IMR-90 (cell line): ENCODE data around the gene FOXO6.

Source experiments
- CEBPB ChIP-seq: IDR thresholded peaks from 2 replicates; pipeline ENCODE4 v1.6.1; 2012; ENCODE audit warnings: low read depth, low read length, improper control_type of control experiment
- CTCF ChIP-seq: conservative IDR thresholded peaks from 2 replicates; pipeline ENCODE4 v1.5.1; 2012; ENCODE audit warnings: mild to moderate bottlenecking, low read depth, low read length, improper control_type of control experiment

GRCh38 chr1:41390166-41390565, 28.9 kb downstream of the FOXO6 start:
- no peak for TF ChIP-seq CEBPB
- no peak for TF ChIP-seq CTCF
